ENCODE measurements around the gene CDH22.

The CDH22 gene

DNA sequence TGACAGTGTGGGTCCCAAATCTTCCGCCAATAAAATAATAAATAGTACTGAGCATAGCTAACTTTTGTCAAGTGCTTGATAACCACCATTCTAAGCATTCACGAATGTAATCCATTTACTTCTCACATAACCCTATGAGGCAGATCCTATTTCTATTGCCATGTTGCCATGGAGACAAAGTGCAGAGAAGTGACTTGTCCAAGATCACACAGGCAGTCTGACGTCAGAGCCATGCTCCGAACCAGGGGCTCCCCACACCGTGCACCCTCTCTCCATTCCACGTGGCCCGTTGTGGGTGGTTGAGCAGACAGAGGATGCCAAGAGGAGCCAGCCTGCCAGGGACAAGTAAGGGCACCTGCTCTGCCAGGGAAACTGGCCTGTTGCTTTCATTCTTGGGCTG lies 38.9 kb downstream of the CDH22 start:
- H3K9ac ChIP-seq (ENCODE audit: low read depth, low read length) = no peak overlapping the region
- H3K36me3 ChIP-seq (ENCODE audit: insufficient read depth, low read length) = no peaks in the 10 kb centered on the region
- no peak overlapping the region for H3K4me3 ChIP-seq (ENCODE audit: low read length)
- no peaks in the 10 kb centered on the region for H3K9me3 ChIP-seq (replicated peaks; ENCODE audit: low read length)
- no peaks in the 10 kb centered on the region for H3K4me1 ChIP-seq (ENCODE audit: control insufficient read depth, insufficient read depth, low read length)
- no peak overlapping the region for H3K4me2 ChIP-seq (ENCODE audit: low read length)
- peaks cover 52% of the 10 kb centered on the region for H3K27me3 ChIP-seq (ENCODE audit: control insufficient read depth, insufficient read depth, low read length)

DNA sequence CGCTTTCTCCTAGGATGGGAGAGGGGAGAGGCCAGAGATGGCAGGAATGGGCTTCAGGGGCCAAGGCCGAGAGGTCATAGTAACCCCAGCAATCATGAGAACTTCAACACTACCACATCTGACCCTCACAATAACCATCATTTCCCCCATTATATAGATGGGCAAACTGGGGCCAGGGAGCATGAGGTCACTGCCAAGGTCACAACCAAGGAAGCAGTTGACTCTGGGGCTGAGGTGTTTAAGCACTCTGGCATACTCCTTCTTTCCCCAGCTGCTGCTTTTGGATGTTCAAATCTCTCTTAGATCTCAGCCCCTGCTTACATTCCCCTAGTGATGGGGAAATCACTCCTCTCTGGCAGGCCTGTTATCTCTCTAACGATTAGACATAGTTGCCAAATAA lies 39.6 kb downstream of the CDH22 start:
- Histone ChIP-seq H3K36me3 (ENCODE audit: insufficient read depth, low read length) (no peaks in the 10 kb centered on the region), H3K4me3 (ENCODE audit: low read length) (no peak overlapping the region), H3K9me3 (replicated peaks; ENCODE audit: low read length) (no peaks in the 10 kb centered on the region), H3K4me1 (ENCODE audit: control insufficient read depth, insufficient read depth, low read length) (no peaks in the 10 kb centered on the region), H3K9ac (ENCODE audit: low read depth, low read length) (no peak overlapping the region), H3K4me2 (ENCODE audit: low read length) (no peak overlapping the region), H3K27me3 (ENCODE audit: control insufficient read depth, insufficient read depth, low read length) (peaks cover 47% of the 10 kb centered on the region)

DNA sequence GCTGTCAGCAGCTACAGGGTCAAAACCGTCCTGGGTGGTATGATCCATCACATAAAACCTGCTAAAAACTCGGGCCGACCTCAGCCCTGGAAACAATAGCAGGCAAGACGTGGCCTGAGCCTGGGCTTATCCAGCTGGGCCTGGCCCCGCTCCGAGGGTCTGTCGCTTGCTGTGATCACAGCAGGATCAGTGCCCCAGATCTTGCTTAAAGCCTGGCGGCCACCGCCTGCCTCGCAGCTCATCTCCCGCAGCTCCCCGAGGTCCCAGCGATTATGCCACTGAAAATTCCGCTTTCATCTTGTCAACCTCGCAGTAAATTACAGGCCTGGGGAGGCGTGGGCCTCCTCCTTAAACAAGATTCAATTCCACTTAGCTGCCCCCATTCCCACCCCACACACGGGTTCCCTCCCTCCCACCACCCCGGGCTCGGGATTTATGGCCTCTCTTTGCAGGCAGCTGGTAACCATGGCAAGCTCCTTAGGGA lies 40.1 kb downstream of the CDH22 start:
- peaks cover 46% of the 10 kb centered on the region for H3K27me3 ChIP-seq (ENCODE audit: control insufficient read depth, insufficient read depth, low read length)
- H3K4me2 ChIP-seq (ENCODE audit: low read length) = no peak overlapping the region
- H3K9ac ChIP-seq (ENCODE audit: low read depth, low read length) = no peak overlapping the region

DNA sequence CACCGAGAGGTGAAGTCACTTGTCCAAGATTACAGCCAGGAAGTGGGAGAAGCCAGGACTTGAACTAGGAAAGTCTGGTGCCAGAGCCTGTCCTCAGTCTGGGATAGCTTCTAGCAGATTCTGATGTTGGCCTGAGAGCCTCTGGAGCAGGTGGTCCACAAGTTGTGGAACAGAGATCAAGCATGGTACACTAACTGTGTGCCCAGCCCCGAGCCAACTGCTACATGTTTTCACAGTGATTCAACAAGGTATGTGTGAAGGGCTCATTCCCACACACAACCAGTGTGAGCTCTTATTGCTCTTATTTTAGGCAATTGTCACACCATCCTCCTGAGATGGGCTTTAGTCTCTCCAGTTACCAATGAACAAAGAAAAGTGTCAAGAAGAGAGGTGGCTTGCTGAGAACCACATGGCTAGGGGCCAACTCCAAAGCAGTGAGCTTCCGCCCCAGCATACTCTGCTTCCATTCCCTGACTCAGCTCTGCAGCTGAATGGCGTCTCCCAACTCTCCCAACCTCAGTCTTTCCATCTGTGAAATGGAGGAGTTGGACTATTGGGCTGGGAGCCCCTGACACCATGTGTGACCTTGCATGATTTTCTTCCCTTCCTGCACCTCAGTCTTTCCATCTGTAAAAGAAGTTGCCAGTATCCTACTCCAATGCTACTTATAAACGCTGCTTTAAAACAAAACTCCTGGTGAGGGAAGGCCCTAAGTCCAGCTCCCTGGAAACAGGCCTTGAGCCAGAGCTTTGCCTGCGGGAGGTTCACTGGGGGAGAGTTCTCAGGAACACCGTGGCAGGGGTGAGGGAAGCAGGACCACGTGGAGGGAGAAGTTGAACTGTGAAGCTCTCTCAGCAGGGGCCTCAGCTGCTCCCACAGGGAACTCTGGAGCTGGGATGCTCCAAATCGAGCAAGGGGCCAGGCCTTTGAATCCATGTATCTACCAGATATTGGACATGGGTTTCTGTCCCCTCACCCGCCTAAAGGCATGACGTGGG lies 40.9 kb downstream of the CDH22 start:
- Histone ChIP-seq H3K27me3 (ENCODE audit: control insufficient read depth, insufficient read depth, low read length) (peaks cover 43% of the 10 kb centered on the region), H3K9ac (ENCODE audit: low read depth, low read length) (no peak overlapping the region), H3K4me1 (ENCODE audit: control insufficient read depth, insufficient read depth, low read length) (no peaks in the 10 kb centered on the region), H3K9me3 (replicated peaks; ENCODE audit: low read length) (no peaks in the 10 kb centered on the region), H3K4me2 (ENCODE audit: low read length) (no peak overlapping the region), H3K36me3 (ENCODE audit: insufficient read depth, low read length) (no peaks in the 10 kb centered on the region), H3K4me3 (ENCODE audit: low read length) (no peak overlapping the region)

More for the DNA sequence above, 40.1 kb downstream of the CDH22 start:
- Histone ChIP-seq H3K9me3 (replicated peaks; ENCODE audit: low read length) (no peaks in the 10 kb centered on the region), H3K4me3 (ENCODE audit: low read length) (no peak overlapping the region), H3K4me1 (ENCODE audit: control insufficient read depth, insufficient read depth, low read length) (no peaks in the 10 kb centered on the region), H3K36me3 (ENCODE audit: insufficient read depth, low read length) (no peaks in the 10 kb centered on the region)

DNA sequence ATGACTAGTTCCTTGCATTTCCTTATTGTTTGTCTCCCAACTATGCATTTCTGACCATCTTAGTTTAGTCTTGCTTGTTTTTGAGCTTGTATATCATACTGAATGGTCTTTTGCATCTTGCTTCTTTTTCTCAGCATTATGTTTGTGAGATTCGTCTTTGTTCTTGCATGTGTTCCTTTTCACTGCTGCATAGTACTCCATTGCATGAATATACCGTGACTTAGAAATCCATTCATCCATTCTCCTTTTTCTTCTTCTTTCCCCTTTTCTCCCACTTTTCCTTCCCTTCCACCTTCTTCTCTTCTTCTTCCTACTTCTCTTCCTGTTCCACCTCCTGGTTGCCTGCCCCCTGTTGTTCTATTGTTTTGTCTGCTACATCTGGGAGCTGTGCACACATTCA lies 42.8 kb downstream of the CDH22 start:
- no peaks in the 10 kb centered on the region for H3K36me3 ChIP-seq (ENCODE audit: insufficient read depth, low read length)

DNA sequence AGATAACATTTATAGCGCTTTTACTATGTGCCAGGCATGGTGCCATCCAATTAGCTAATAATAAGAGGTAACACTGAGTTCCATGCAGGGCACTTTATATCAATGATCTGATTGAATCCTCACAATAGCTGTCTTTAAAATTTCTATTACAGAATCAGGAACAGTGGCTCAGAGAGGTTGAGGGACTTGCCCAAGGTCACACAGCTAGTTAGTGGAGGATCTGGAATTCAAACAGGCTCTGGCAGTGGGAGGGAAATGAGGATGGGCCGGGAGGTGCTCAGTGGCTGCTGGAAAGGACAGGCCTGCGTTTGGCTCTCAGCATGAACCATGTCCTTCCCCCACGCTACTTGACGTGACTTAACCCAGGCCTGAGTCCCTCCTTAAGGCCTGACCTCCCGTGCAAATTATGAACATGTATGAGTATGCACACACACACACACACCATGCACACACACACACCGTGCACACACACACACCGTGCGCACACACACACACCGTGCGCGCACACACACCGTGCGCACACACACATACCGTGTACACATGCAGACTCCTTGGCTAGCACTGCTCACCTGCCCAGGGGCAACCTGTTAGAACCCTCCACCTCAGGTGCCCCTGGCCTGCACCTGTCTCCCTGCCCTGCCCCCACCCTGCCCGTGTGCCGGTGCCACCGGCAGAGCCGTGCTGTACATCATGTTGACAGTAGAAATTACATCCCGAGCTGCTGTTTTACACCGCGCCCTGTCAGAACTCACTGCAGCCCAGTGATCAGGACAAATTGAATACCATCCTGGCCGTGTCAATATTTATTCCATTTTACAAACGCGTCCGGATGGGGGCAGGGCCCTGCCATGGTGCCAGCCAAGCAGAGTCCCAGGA lies 43.7 kb downstream of the CDH22 start:
- Histone ChIP-seq H3K27me3 (ENCODE audit: control insufficient read depth, insufficient read depth, low read length) (peaks cover 31% of the 10 kb centered on the region), H3K4me2 (ENCODE audit: low read length) (no peak overlapping the region), H3K36me3 (ENCODE audit: insufficient read depth, low read length) (no peaks in the 10 kb centered on the region), H3K9ac (ENCODE audit: low read depth, low read length) (no peak overlapping the region), H3K4me3 (ENCODE audit: low read length) (no peak overlapping the region), H3K9me3 (replicated peaks; ENCODE audit: low read length) (no peaks in the 10 kb centered on the region), H3K4me1 (ENCODE audit: control insufficient read depth, insufficient read depth, low read length) (no peaks in the 10 kb centered on the region)

More for the DNA sequence above, 42.8 kb downstream of the CDH22 start:
- H3K4me1 ChIP-seq (ENCODE audit: control insufficient read depth, insufficient read depth, low read length) = no peaks in the 10 kb centered on the region
- no peak overlapping the region for H3K9ac ChIP-seq (ENCODE audit: low read depth, low read length)
- no peak overlapping the region for H3K4me2 ChIP-seq (ENCODE audit: low read length)
- no peak overlapping the region for H3K4me3 ChIP-seq (ENCODE audit: low read length)
- peaks cover 34% of the 10 kb centered on the region for H3K27me3 ChIP-seq (ENCODE audit: control insufficient read depth, insufficient read depth, low read length)
- H3K9me3 ChIP-seq (replicated peaks; ENCODE audit: low read length) = no peaks in the 10 kb centered on the region

DNA sequence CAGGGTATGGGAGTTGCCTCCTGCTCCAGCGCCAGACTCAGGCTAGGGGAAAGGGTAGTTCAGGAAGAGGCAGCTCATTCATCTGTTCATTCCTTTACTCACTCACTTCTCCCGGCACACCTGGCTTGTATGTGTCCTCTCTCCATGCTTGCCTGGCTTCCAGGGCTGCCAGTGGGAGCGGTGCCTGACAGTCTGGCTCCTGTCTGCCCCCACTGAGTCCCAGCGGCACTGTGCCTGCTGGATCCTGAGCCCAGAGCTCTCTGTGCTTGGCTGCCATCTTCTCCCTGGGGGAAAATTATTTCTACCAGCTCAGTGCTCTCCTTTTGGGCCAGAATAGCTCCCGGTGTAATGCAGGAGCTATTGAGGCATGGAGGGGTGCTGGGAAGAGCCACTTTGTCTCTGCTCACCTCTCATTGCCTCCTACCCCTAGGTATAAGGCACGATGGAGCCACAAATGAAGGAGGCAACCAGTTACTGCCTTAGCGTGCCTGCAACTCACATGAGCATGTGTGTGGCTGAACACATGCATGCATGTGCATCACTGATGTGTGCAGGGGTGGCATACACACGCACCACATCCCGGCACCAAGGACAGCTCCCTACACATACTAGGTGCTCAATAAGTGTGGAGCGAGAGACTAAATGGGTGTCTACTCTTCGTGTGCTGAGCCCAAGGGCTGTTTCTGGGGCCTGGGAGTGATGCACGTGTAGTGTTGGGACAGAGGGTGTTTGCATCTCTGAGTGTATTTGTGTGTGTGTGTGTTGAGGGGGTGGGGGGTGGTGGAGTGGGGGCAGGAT lies 46.6 kb downstream of the CDH22 start:
- H3K4me1 ChIP-seq (ENCODE audit: control insufficient read depth, insufficient read depth, low read length) = no peaks in the 10 kb centered on the region
- H3K36me3 ChIP-seq (ENCODE audit: insufficient read depth, low read length) = no peaks in the 10 kb centered on the region
- H3K27me3 ChIP-seq (ENCODE audit: control insufficient read depth, insufficient read depth, low read length) = peaks cover 14% of the 10 kb centered on the region
- H3K9ac ChIP-seq (ENCODE audit: low read depth, low read length) = no peak overlapping the region
- H3K9me3 ChIP-seq (replicated peaks; ENCODE audit: low read length) = no peaks in the 10 kb centered on the region
- no peak overlapping the region for H3K4me2 ChIP-seq (ENCODE audit: low read length)
- H3K4me3 ChIP-seq (ENCODE audit: low read length) = no peak overlapping the region

DNA sequence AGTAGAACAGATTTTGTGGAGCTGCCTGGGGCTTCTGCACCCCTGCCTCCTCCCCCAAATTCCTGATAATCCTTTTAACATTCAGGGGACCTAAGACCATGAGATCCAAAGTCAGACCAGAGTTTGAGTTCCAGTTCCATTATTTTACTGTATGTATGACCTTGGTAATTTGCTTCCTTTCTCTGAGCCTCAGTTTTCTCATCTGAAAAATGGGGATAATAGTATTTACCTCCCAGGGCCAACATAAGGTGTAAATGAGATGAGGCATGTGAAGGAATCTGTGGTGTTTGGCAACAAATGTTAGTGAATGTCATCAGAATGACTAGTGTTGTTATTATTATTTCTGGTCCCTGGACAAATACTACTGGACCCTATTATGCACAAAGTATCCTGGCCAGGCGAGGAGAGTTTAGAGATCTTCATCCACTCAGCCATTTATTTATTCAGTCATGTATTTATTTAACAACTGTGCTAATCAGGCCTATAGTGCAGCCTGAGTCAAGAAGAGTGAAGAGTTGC lies 47.3 kb downstream of the CDH22 start:
- no peak overlapping the region for H3K4me3 ChIP-seq (ENCODE audit: low read length)
- peaks cover 10% of the 10 kb centered on the region for H3K27me3 ChIP-seq (ENCODE audit: control insufficient read depth, insufficient read depth, low read length)
- H3K9me3 ChIP-seq (replicated peaks; ENCODE audit: low read length) = no peaks in the 10 kb centered on the region
- no peaks in the 10 kb centered on the region for H3K4me1 ChIP-seq (ENCODE audit: control insufficient read depth, insufficient read depth, low read length)
- no peaks in the 10 kb centered on the region for H3K36me3 ChIP-seq (ENCODE audit: insufficient read depth, low read length)
- H3K4me2 ChIP-seq (ENCODE audit: low read length) = no peak overlapping the region
- H3K9ac ChIP-seq (ENCODE audit: low read depth, low read length) = no peak overlapping the region

DNA sequence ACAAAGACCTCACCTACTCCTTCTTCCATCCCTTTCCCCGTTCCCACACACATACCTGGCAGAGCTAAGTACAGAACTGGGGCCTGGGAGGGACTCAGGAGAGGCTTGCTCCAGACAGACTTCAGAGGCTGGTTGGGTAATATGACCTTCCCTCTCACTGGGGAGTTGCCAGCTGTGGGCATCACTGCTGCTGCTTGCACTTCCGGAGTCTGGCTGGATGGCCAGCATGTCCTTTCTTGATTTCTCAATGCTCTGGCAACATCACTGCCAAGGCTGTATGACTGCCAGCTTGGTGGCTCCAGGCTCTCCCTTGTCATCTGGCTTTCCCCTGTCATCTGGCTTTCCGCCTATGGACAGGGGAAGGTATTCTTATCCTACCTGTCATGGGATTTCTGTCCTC lies 47.8 kb downstream of the CDH22 start:
- Histone ChIP-seq H3K27me3 (ENCODE audit: control insufficient read depth, insufficient read depth, low read length) (peaks cover 12% of the 10 kb centered on the region), H3K9ac (ENCODE audit: low read depth, low read length) (no peak overlapping the region), H3K4me1 (ENCODE audit: control insufficient read depth, insufficient read depth, low read length) (no peaks in the 10 kb centered on the region), H3K4me3 (ENCODE audit: low read length) (no peak overlapping the region), H3K4me2 (ENCODE audit: low read length) (no peak overlapping the region), H3K9me3 (replicated peaks; ENCODE audit: low read length) (no peaks in the 10 kb centered on the region), H3K36me3 (ENCODE audit: insufficient read depth, low read length) (no peaks in the 10 kb centered on the region)

DNA sequence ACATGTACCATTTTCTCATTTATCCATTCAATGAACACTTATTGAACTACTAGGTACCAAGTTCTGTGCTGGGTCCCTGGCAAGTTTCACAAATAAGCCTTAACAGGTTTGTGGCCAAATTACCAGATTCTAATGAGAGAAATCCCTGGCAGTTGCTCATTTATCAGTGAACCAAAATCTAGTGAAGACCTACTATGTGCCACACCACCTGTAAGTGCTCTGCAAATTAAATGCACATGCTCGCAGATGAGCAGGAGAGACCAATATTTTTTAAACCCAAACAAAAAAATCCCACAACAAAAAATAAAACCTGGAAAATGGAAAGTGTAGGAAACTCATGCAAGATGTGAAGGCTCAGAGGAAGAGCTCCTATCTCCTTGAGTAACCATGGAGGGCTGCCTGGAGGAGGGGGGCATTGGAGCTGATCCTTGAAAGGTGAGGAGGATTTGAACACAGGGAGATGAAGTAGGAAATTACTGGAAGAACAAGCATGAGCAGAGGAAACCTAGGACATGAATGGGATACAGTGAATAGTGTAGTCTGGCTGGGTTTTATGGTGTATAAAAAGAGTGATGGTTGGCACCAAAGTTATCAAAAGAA lies 48.9 kb downstream of the CDH22 start:
- H3K9ac ChIP-seq (ENCODE audit: low read depth, low read length) = no peak overlapping the region
- H3K4me2 ChIP-seq (ENCODE audit: low read length) = no peak overlapping the region
- peaks cover 18% of the 10 kb centered on the region for H3K27me3 ChIP-seq (ENCODE audit: control insufficient read depth, insufficient read depth, low read length)
- no peak overlapping the region for H3K4me3 ChIP-seq (ENCODE audit: low read length)
- no peaks in the 10 kb centered on the region for H3K36me3 ChIP-seq (ENCODE audit: insufficient read depth, low read length)
- H3K9me3 ChIP-seq (replicated peaks; ENCODE audit: low read length) = no peaks in the 10 kb centered on the region
- H3K4me1 ChIP-seq (ENCODE audit: control insufficient read depth, insufficient read depth, low read length) = no peaks in the 10 kb centered on the region
